GM12874 (cell line): Measurements from ENCODE around the gene MPHOSPH9.

ENCODE experiments used
- CTCF ChIP-seq: IDR thresholded peaks from 2 replicates; pipeline ENCODE4 v1.5.1; 2011; ENCODE audit warnings: low read depth, mild to moderate bottlenecking, control low read depth, low read length, moderate library complexity; ENCODE audit not compliant: insufficient read depth

The MPHOSPH9 gene

DNA sequence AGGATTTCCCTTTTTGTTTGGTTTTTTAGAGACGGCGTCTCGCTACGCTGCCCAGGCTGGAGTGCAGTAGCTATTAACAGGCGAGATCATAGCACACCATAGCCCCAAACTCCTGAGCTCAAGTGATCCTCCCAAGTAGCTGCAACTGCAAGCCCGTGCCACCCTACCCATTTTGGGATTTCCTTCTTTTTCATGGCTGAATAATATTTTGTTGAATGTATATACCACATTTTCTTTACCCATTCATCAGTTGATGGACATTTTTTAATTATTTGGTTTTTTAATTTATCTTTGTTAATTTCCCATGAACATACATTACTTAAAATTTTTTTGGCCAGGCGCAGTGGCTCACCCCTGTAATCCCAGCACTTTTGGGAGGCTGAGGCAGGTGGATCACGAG is 97.3 kb downstream of the MPHOSPH9 start:
- TF ChIP-seq CTCF = no peak

GRCh38 chr12:123134826-123135225 is 98.1 kb downstream of the MPHOSPH9 start:
- no peak for TF ChIP-seq CTCF

DNA sequence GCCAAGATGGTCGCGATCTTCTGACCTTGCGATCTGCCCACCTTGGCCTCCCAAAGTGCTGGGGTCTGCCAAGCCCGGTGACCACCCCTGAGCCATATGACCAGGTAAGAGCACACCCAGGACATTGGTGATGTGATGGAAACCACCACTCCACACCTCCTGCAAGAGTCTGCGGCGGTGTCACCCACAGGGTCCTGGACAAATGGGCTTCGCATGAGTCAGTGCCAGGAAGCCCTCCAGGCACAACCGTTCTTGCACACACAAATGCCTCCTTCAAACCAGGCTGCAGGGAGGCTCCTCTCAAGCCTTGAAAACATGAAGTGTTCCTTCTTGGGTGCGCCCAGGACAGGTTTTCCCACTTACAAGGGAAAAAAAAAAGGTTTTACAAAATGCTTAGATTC is 98.7 kb downstream of the MPHOSPH9 start:
- TF ChIP-seq CTCF = no peak

DNA sequence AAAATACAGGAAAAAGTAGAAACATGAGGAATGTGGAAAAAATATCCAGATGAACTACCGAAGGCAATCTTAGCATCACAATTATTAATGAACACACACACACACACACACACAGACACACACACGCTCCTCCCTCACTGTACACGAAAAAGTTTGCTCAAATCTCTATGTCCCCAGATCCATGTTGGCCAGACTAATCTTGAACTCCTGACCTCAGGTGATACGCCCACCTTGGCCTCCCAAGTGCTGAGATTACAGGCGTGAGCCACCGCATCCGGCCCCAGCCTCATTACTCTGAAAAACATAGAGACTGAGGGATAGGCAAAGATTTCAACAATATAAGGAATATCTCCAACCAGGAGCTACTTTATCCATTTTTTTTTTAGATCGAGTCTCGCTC is 99.2 kb downstream of the MPHOSPH9 start:
- no peak for TF ChIP-seq CTCF

- no peak for TF ChIP-seq CTCF
These were observed 99.9 kb downstream of the MPHOSPH9 start for GRCh38 chr12:123132951-123133619.

GRCh38 chr12:123131879-123132402 is 101.0 kb downstream of the MPHOSPH9 start:
- TF ChIP-seq CTCF = no peak

- TF ChIP-seq CTCF = no peak
These were observed 101.6 kb downstream of the MPHOSPH9 start for GRCh38 chr12:123131291-123131832.
